HFFc6 (cell line): ENCODE results near the gene ZNF804A. TPM values are rescaled to one million over a fixed set of nuclear protein-coding genes. Genes with fewer than 3 reads are reported as not detected.

Source experiments
- DNase-seq: peaks from one replicate; pipeline ENCODE4 v3.0.0-alpha.2; 2018
- H3K27ac Mint-ChIP-seq: 2 replicates; pipeline ENCODE4 v1.8.0; 2020; ENCODE audit warnings: mild to moderate bottlenecking, mixed read lengths
- H3K27me3 Mint-ChIP-seq: 2 replicates; pipeline ENCODE4 v1.8.0; 2021; ENCODE audit warnings: mild to moderate bottlenecking, moderate library complexity, mixed read lengths; ENCODE audit not compliant: insufficient read depth
- H3K36me3 Mint-ChIP-seq: 2 replicates; pipeline ENCODE4 v1.8.0; 2021; ENCODE audit warnings: low read depth, mixed read lengths
- H3K4me1 Mint-ChIP-seq: 2 replicates; pipeline ENCODE4 v1.8.0; 2020; ENCODE audit warnings: low read depth, mixed read lengths
- H3K4me3 Mint-ChIP-seq: 2 replicates; pipeline ENCODE4 v1.8.0; 2020; ENCODE audit warnings: mild to moderate bottlenecking, moderate library complexity, mixed read lengths
- H3K9me3 Mint-ChIP-seq: 2 replicates; pipeline ENCODE4 v1.8.0; 2020; ENCODE audit warnings: mild to moderate bottlenecking, mixed read lengths
- CTCF ChIP-seq: fragments of 200-600 bp; sonication (generic); IDR thresholded peaks from 2 replicates; pipeline ENCODE4 v1.5.0; 2021; ENCODE audit warnings: antibody characterized with exemption, mild to moderate bottlenecking
- total RNA-seq, 6 experiments: library from RNA; stranded (reverse); fragmentation: NEBNext Ultra II Directional; extraction: Animal tissue kit (Norgen Biotek cat#: 25700); gene quantifications; 2 replicates in 1 of 6; 3 replicates in 5 of 6; pipeline ENCODE4 v1.2.3, GENCODE V29; 2021

The ZNF804A gene
- total RNA-seq, 6 experiments from 2014 or later: 0.03 to 0.13 (median 0.05) TPM; not detected in 1

GRCh38 chr2:184904991-184905390 lies 306.7 kb downstream of the ZNF804A start:
- no peak overlapping the region for H3K27ac Mint-ChIP-seq
- TF ChIP-seq CTCF: no peak
- H3K4me1 Mint-ChIP-seq: no peaks in the 10 kb centered on the region
- no peaks in the 10 kb centered on the region for H3K36me3 Mint-ChIP-seq
- no peaks in the 10 kb centered on the region for H3K27me3 Mint-ChIP-seq
- peaks cover 38% of the 10 kb centered on the region for H3K9me3 Mint-ChIP-seq
- H3K4me3 Mint-ChIP-seq: no peak overlapping the region
- no peak for DNase-seq

GRCh38 chr2:184906160-184906559 lies 307.8 kb downstream of the ZNF804A start:
- no peaks in the 10 kb centered on the region for H3K36me3 Mint-ChIP-seq
- peaks cover 34% of the 10 kb centered on the region for H3K9me3 Mint-ChIP-seq
- no peak for DNase-seq
- H3K4me1 Mint-ChIP-seq: no peaks in the 10 kb centered on the region
- H3K27me3 Mint-ChIP-seq: no peaks in the 10 kb centered on the region
- no peak for TF ChIP-seq CTCF
- H3K4me3 Mint-ChIP-seq: no peak overlapping the region
- no peak overlapping the region for H3K27ac Mint-ChIP-seq

- no peak for TF ChIP-seq CTCF
- no peaks in the 10 kb centered on the region for H3K36me3 Mint-ChIP-seq
- no peak overlapping the region for H3K4me3 Mint-ChIP-seq
- no peak overlapping the region for H3K27ac Mint-ChIP-seq
- DNase-seq: no peak
- H3K9me3 Mint-ChIP-seq: peaks cover 35% of the 10 kb centered on the region
- H3K4me1 Mint-ChIP-seq: no peaks in the 10 kb centered on the region
- H3K27me3 Mint-ChIP-seq: no peaks in the 10 kb centered on the region
Measured at GRCh38 chr2:184906709-184907108, 308.4 kb downstream of the ZNF804A start.

- Mint-ChIP-seq H3K4me1 (no peaks in the 10 kb centered on the region), H3K4me3 (no peak overlapping the region), H3K36me3 (no peaks in the 10 kb centered on the region), H3K27ac (no peak overlapping the region), H3K27me3 (no peaks in the 10 kb centered on the region), H3K9me3 (peaks cover 47% of the 10 kb centered on the region)
- no peak for DNase-seq
- no peak for TF ChIP-seq CTCF
Measured at GRCh38 chr2:184908966-184909365, 310.6 kb downstream of the ZNF804A start.

GRCh38 chr2:184920451-184920965 lies 322.2 kb downstream of the ZNF804A start:
- Mint-ChIP-seq H3K36me3 (0 out of 2 replicates have a peak, but pooled peaks cover 4% of the 10 kb centered on the region), H3K4me1 (no peaks in the 10 kb centered on the region), H3K27me3 (no peaks in the 10 kb centered on the region), H3K9me3 (peaks cover 47% of the 10 kb centered on the region), H3K4me3 (no peak overlapping the region), H3K27ac (no peak overlapping the region)
- no peak for DNase-seq
- no peak for TF ChIP-seq CTCF

- Mint-ChIP-seq H3K4me3 (no peak overlapping the region), H3K9me3 (peaks cover 50% of the 10 kb centered on the region), H3K4me1 (no peaks in the 10 kb centered on the region), H3K27ac (no peak overlapping the region), H3K27me3 (no peaks in the 10 kb centered on the region), H3K36me3 (0 out of 2 replicates have a peak, but pooled peaks cover 4% of the 10 kb centered on the region)
- no peak for DNase-seq
- TF ChIP-seq CTCF: no peak
Measured at GRCh38 chr2:184921676-184922075, 323.3 kb downstream of the ZNF804A start.
